Prostate gland (tissue), 2 donors: ENCODE results near the gene ATXN1.

Experiments
- POLR2A ChIP-seq: fragments of 450-650 bp; IDR thresholded peaks from one replicate; pipeline ENCODE4 v1.6.1; 2016; ENCODE audit warnings: antibody characterized with exemption, mild to moderate bottlenecking
- POLR2AphosphoS5 ChIP-seq: sonication (generic); formaldehyde crosslinking; IDR thresholded peaks from one replicate; pipeline ENCODE4 v1.6.1; 2017; ENCODE audit warnings: antibody characterized with exemption
- TF ChIP-seq, protein P1 (sequence below), 4 experiments: fragments of 200-600 bp in 2 of 4; fragments of 450-650 bp in 2 of 4; sonication (generic) in 2 of 4; IDR thresholded peaks; 1 replicate in 3 of 4; 2 replicates in 1 of 4; pipeline ENCODE4 v1.5.1; 2016 to 2019; ENCODE audit warnings: antibody characterized with exemption in 4 of 4, mild to moderate bottlenecking in 2 of 4, moderate library complexity in 2 of 4

DNA sequence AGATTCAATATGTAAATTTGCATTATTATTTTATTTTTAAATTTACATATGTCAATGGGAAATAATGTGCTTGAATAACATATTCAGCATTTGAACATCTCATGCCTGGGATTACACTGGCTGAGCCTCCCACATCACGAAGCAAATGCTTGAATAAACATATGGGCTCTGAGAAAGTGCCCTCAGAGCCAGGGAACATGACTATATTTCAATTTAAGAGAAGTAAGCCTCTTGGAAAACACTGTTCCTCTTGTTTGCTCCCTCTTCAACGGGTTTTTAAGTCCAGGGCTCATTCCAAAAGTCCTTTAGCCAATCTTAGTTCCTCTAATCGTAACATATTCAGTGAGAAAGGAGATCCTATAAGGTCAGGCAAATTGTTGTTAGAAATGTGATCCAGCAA lies 400.9 kb downstream of the ATXN1 start:
- TF ChIP-seq POLR2A: no peak
- TF ChIP-seq, protein P1, sequence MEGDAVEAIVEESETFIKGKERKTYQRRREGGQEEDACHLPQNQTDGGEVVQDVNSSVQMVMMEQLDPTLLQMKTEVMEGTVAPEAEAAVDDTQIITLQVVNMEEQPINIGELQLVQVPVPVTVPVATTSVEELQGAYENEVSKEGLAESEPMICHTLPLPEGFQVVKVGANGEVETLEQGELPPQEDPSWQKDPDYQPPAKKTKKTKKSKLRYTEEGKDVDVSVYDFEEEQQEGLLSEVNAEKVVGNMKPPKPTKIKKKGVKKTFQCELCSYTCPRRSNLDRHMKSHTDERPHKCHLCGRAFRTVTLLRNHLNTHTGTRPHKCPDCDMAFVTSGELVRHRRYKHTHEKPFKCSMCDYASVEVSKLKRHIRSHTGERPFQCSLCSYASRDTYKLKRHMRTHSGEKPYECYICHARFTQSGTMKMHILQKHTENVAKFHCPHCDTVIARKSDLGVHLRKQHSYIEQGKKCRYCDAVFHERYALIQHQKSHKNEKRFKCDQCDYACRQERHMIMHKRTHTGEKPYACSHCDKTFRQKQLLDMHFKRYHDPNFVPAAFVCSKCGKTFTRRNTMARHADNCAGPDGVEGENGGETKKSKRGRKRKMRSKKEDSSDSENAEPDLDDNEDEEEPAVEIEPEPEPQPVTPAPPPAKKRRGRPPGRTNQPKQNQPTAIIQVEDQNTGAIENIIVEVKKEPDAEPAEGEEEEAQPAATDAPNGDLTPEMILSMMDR (IDR thresholded peaks at IDR 0.05): no peak
- TF ChIP-seq POLR2AphosphoS5: no peak
